ENCODE results near the gene NOS1. TPM values are rescaled to one million over a fixed set of nuclear protein-coding genes. Genes with fewer than 3 reads are reported as not detected.

The NOS1 gene
- total and polyA plus RNA-seq, 2 experiments from 2014 or later: 0.63 to 3.0 TPM

DNA sequence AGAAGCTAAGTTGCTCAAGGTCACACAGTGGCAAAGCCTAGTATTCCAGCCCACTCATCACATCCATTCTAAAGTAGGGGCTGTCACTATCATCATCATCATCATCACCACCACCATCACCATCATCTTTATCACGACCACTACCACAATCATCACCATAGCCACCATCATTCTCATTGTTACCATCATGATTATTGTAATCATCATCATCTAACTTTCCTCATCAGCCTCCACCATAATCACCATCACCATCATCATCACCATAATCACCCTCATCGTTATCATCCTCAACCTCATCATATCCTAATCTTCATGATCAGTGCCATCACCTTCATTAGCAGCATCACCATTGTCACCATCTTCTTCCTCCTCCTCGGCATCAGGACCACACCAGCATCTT, 48.7 kb downstream of the NOS1 start (continued):
- TF ChIP-seq NANOG (IDR thresholded peaks at IDR 0.05; ENCODE audit: borderline replicate concordance) (no peak), EZH2phosphoT487 (IDR thresholded peaks at IDR 0.05; ENCODE audit: unreplicated experiment) (no peak)
- TF ChIP-seq, protein P1, sequence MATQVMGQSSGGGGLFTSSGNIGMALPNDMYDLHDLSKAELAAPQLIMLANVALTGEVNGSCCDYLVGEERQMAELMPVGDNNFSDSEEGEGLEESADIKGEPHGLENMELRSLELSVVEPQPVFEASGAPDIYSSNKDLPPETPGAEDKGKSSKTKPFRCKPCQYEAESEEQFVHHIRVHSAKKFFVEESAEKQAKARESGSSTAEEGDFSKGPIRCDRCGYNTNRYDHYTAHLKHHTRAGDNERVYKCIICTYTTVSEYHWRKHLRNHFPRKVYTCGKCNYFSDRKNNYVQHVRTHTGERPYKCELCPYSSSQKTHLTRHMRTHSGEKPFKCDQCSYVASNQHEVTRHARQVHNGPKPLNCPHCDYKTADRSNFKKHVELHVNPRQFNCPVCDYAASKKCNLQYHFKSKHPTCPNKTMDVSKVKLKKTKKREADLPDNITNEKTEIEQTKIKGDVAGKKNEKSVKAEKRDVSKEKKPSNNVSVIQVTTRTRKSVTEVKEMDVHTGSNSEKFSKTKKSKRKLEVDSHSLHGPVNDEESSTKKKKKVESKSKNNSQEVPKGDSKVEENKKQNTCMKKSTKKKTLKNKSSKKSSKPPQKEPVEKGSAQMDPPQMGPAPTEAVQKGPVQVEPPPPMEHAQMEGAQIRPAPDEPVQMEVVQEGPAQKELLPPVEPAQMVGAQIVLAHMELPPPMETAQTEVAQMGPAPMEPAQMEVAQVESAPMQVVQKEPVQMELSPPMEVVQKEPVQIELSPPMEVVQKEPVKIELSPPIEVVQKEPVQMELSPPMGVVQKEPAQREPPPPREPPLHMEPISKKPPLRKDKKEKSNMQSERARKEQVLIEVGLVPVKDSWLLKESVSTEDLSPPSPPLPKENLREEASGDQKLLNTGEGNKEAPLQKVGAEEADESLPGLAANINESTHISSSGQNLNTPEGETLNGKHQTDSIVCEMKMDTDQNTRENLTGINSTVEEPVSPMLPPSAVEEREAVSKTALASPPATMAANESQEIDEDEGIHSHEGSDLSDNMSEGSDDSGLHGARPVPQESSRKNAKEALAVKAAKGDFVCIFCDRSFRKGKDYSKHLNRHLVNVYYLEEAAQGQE (IDR thresholded peaks at IDR 0.05; ENCODE audit: unreplicated experiment): no peak

DNA sequence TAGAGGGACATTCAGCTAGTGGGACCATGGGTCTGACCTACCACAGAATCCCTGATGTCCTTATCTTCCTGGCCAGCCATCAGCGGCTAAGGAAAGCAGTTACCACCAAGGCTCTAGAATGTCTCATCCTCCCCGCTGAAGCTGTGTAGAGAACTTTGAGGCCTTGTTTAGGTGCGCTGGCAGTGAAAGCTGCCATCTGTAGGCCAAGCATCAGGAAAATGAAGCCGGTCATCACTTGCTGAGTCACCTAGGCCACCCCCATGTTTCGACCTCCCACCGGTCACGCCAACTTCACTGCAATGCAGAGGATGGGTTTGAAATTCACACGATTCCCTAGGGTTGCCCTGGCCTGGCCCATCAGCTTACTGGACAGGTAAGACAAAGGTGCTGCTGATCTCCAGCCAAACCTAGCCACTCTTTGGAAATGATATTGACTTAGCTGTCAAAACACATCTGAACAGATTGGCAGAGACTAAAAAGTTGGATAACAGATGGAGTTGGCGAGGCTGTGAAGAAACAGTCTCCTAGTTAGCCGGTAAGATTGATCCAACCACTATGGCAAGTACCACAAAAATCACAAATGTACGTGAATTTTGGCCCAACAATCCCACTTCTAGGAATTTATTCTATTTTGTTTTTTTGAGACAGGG, 52.0 kb downstream of the NOS1 start:
- Histone ChIP-seq H3K27me3 (ENCODE audit: insufficient read depth) (no peaks in the 10 kb centered on the region), H3K9me2 (ENCODE audit: insufficient read depth) (no peaks in the 10 kb centered on the region), H3F3A (replicated peaks; ENCODE audit: low read depth) (no peaks in the 10 kb centered on the region), H3K79me2 (replicated peaks; ENCODE audit: insufficient read depth) (no peaks in the 10 kb centered on the region), H3K4me1 (ENCODE audit: insufficient read depth) (no peaks in the 10 kb centered on the region), H4K20me1 (replicated peaks; ENCODE audit: insufficient read depth) (no peaks in the 10 kb centered on the region), H2AFZ (no peak overlapping the region), H3K27ac (ENCODE audit: low read depth) (no peak overlapping the region), H3K4me3 (no peak overlapping the region), H3K4me2 (no peak overlapping the region), H3K36me3 (ENCODE audit: insufficient read depth) (no peaks in the 10 kb centered on the region)
- Mint-ChIP-seq H3K9me3 (no peaks in the 10 kb centered on the region), H3K4me1 (no peaks in the 10 kb centered on the region), H3K27me3 (ENCODE audit: insufficient read depth, low read depth, poor library complexity) (peaks cover 6% of the 10 kb centered on the region), H3K36me3 (ENCODE audit: low read depth) (no peaks in the 10 kb centered on the region), H3K27ac (no peak overlapping the region; the same call in 1 of the 2 replicates), H3K4me3 (no peak overlapping the region)
- DNase-seq (ENCODE audit: low spot score) (no peak), ATAC-seq (no peak)
- no peak for TF ChIP-seq EZH2 (IDR thresholded peaks at IDR 0.05; ENCODE audit: low read depth, unreplicated experiment)
- no peak for TF ChIP-seq ZNF331 (CRISPR knock-in tag; IDR thresholded peaks at IDR 0.05; ENCODE audit: low read depth)
- TF ChIP-seq JUNB (IDR thresholded peaks at IDR 0.05; ENCODE audit: unreplicated experiment): no peak
- TF ChIP-seq ZNF114 (CRISPR knock-in tag; IDR thresholded peaks at IDR 0.05): no peak
- TF ChIP-seq, protein P2, sequence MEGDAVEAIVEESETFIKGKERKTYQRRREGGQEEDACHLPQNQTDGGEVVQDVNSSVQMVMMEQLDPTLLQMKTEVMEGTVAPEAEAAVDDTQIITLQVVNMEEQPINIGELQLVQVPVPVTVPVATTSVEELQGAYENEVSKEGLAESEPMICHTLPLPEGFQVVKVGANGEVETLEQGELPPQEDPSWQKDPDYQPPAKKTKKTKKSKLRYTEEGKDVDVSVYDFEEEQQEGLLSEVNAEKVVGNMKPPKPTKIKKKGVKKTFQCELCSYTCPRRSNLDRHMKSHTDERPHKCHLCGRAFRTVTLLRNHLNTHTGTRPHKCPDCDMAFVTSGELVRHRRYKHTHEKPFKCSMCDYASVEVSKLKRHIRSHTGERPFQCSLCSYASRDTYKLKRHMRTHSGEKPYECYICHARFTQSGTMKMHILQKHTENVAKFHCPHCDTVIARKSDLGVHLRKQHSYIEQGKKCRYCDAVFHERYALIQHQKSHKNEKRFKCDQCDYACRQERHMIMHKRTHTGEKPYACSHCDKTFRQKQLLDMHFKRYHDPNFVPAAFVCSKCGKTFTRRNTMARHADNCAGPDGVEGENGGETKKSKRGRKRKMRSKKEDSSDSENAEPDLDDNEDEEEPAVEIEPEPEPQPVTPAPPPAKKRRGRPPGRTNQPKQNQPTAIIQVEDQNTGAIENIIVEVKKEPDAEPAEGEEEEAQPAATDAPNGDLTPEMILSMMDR (conservative IDR thresholded peaks at IDR 0.05; ENCODE audit: low read depth in 2 of 2): no peak
- TF ChIP-seq, protein P3, sequence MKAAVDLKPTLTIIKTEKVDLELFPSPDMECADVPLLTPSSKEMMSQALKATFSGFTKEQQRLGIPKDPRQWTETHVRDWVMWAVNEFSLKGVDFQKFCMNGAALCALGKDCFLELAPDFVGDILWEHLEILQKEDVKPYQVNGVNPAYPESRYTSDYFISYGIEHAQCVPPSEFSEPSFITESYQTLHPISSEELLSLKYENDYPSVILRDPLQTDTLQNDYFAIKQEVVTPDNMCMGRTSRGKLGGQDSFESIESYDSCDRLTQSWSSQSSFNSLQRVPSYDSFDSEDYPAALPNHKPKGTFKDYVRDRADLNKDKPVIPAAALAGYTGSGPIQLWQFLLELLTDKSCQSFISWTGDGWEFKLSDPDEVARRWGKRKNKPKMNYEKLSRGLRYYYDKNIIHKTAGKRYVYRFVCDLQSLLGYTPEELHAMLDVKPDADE (IDR thresholded peaks at IDR 0.05): no peak
- TF ChIP-seq, protein P4, sequence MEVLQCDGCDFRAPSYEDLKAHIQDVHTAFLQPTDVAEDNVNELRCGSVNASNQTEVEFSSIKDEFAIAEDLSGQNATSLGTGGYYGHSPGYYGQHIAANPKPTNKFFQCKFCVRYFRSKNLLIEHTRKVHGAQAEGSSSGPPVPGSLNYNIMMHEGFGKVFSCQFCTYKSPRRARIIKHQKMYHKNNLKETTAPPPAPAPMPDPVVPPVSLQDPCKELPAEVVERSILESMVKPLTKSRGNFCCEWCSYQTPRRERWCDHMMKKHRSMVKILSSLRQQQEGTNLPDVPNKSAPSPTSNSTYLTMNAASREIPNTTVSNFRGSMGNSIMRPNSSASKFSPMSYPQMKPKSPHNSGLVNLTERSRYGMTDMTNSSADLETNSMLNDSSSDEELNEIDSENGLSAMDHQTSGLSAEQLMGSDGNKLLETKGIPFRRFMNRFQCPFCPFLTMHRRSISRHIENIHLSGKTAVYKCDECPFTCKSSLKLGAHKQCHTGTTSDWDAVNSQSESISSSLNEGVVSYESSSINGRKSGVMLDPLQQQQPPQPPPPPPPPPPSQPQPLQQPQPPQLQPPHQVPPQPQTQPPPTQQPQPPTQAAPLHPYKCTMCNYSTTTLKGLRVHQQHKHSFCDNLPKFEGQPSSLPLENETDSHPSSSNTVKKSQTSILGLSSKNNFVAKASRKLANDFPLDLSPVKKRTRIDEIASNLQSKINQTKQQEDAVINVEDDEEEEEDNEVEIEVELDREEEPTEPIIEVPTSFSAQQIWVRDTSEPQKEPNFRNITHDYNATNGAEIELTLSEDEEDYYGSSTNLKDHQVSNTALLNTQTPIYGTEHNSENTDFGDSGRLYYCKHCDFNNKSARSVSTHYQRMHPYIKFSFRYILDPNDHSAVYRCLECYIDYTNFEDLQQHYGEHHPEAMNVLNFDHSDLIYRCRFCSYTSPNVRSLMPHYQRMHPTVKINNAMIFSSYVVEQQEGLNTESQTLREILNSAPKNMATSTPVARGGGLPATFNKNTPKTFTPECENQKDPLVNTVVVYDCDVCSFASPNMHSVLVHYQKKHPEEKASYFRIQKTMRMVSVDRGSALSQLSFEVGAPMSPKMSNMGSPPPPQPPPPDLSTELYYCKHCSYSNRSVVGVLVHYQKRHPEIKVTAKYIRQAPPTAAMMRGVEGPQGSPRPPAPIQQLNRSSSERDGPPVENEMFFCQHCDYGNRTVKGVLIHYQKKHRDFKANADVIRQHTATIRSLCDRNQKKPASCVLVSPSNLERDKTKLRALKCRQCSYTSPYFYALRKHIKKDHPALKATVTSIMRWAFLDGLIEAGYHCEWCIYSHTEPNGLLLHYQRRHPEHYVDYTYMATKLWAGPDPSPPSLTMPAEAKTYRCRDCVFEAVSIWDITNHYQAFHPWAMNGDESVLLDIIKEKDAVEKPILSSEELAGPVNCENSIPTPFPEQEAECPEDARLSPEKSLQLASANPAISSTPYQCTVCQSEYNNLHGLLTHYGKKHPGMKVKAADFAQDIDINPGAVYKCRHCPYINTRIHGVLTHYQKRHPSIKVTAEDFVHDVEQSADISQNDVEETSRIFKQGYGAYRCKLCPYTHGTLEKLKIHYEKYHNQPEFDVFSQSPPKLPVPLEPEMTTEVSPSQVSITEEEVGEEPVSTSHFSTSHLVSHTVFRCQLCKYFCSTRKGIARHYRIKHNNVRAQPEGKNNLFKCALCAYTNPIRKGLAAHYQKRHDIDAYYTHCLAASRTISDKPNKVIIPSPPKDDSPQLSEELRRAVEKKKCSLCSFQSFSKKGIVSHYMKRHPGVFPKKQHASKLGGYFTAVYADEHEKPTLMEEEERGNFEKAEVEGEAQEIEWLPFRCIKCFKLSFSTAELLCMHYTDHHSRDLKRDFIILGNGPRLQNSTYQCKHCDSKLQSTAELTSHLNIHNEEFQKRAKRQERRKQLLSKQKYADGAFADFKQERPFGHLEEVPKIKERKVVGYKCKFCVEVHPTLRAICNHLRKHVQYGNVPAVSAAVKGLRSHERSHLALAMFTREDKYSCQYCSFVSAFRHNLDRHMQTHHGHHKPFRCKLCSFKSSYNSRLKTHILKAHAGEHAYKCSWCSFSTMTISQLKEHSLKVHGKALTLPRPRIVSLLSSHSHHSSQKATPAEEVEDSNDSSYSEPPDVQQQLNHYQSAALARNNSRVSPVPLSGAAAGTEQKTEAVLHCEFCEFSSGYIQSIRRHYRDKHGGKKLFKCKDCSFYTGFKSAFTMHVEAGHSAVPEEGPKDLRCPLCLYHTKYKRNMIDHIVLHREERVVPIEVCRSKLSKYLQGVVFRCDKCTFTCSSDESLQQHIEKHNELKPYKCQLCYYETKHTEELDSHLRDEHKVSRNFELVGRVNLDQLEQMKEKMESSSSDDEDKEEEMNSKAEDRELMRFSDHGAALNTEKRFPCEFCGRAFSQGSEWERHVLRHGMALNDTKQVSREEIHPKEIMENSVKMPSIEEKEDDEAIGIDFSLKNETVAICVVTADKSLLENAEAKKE (CRISPR knock-in tag; IDR thresholded peaks at IDR 0.05): no peak
- TF ChIP-seq EZH2phosphoT487 (IDR thresholded peaks at IDR 0.05; ENCODE audit: unreplicated experiment): no peak
- no peak for TF ChIP-seq POLR2AphosphoS5 (IDR thresholded peaks at IDR 0.05; ENCODE audit: low read depth)
- no peak for TF ChIP-seq NANOG (IDR thresholded peaks at IDR 0.05; ENCODE audit: borderline replicate concordance)
- TF ChIP-seq CREB1 (CRISPR knock-in tag; IDR thresholded peaks at IDR 0.05; ENCODE audit: low read depth): no peak
